ENCODE measurements around the gene DSCAML1.

DNA sequence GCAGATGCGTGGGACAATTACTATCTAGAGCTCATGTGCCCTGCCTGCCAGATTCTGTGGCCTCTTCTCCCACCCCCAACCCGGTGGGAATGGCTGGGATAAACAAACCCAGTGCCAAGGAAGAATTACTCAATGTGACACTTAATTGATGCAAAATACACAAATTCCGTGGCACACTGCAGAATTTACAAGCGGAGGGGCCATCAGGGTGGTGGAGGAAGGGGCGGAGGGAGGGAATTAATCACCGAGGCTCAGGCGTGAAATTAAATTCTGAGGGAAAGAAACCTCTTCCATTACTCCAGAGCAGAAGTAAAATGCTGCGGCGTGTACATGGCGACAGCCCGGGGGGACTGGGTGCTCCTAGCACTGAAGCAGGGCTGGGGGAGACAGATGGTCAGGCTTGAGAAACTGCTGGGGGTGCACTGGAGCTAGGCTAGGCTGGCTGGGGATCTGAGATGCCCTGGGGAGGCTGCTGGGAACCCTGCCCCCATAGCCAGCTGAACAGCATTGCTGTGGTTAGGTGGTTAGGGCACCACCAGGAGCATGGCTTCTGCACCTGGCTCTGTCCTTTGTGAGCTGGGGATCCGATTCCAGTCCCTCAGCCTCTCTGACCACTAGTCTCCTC is 268.8 kb downstream of the DSCAML1 start:
- no peak for TF ChIP-seq ESRRG (CRISPR knock-in tag; IDR thresholded peaks at IDR 0.05)
- no peak for TF ChIP-seq ISL1 (CRISPR knock-in tag; IDR thresholded peaks at IDR 0.05)
- no peak for TF ChIP-seq ZFP30 (CRISPR knock-in tag; IDR thresholded peaks at IDR 0.05)
- TF ChIP-seq, protein P1, sequence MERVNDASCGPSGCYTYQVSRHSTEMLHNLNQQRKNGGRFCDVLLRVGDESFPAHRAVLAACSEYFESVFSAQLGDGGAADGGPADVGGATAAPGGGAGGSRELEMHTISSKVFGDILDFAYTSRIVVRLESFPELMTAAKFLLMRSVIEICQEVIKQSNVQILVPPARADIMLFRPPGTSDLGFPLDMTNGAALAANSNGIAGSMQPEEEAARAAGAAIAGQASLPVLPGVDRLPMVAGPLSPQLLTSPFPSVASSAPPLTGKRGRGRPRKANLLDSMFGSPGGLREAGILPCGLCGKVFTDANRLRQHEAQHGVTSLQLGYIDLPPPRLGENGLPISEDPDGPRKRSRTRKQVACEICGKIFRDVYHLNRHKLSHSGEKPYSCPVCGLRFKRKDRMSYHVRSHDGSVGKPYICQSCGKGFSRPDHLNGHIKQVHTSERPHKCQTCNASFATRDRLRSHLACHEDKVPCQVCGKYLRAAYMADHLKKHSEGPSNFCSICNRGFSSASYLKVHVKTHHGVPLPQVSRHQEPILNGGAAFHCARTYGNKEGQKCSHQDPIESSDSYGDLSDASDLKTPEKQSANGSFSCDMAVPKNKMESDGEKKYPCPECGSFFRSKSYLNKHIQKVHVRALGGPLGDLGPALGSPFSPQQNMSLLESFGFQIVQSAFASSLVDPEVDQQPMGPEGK (CRISPR knock-in tag; IDR thresholded peaks at IDR 0.05; ENCODE audit: borderline replicate concordance) = no peak
- no peak for TF ChIP-seq BACH2 (CRISPR knock-in tag; IDR thresholded peaks at IDR 0.05; ENCODE audit: borderline replicate concordance)

Data from SK-N-SH treated with all-trans-retinoic acid at 6 μM for 48 hours (cell line).